H9 (cell line): ENCODE measurements around the gene BABAM1. TPM values are rescaled to one million over a fixed set of nuclear protein-coding genes. Genes with fewer than 3 reads are reported as not detected.

Experiments
- DNase-seq: peaks from one replicate; pipeline ENCODE4 v3.0.0-alpha.2; 2017
- H2AFZ ChIP-seq: one replicate; pipeline ENCODE4 v1.6.1; 2013; ENCODE audit warnings: mild to moderate bottlenecking, low read length, control low read depth, moderate library complexity
- H2AK5ac ChIP-seq: 2 replicates; pipeline ENCODE4 v1.6.1; 2013; ENCODE audit warnings: low read length, control low read depth, mixed read lengths; ENCODE audit not compliant: insufficient read length
- H2BK120ac ChIP-seq: one replicate; pipeline ENCODE4 v1.6.1; 2013; ENCODE audit warnings: low read depth, mild to moderate bottlenecking, low read length, control low read depth, inconsistent platforms; ENCODE audit not compliant: poor library complexity, severe bottlenecking
- H2BK12ac ChIP-seq: 2 replicates; pipeline ENCODE4 v1.6.1; 2013; ENCODE audit warnings: low read length, control low read depth, mixed read lengths, low read depth; ENCODE audit not compliant: insufficient read length
- H2BK15ac ChIP-seq: 2 replicates; pipeline ENCODE4 v1.6.1; 2013; ENCODE audit warnings: low read depth, low read length, control low read depth
- H2BK20ac ChIP-seq: one replicate; pipeline ENCODE4 v1.6.1; 2013; ENCODE audit warnings: low read depth, mild to moderate bottlenecking, low read length, control low read depth, inconsistent platforms; ENCODE audit not compliant: poor library complexity, severe bottlenecking
- H2BK5ac ChIP-seq: 2 replicates; pipeline ENCODE4 v1.6.1; 2013; ENCODE audit warnings: low read length, control low read depth, mixed read lengths; ENCODE audit not compliant: insufficient read length
- H3K14ac ChIP-seq: 2 replicates; pipeline ENCODE4 v1.6.1; 2013; ENCODE audit warnings: low read length, control low read depth; ENCODE audit not compliant: insufficient read depth
- H3K18ac ChIP-seq: 2 replicates; pipeline ENCODE4 v1.6.1; 2013; ENCODE audit warnings: low read depth, mild to moderate bottlenecking, mixed read lengths, low read length, control low read depth; ENCODE audit not compliant: insufficient read length
- H3K23ac ChIP-seq: 2 replicates; pipeline ENCODE4 v1.6.1; 2013; ENCODE audit warnings: low read length, control low read depth, mixed read lengths, low read depth; ENCODE audit not compliant: insufficient read length
- H3K23me2 ChIP-seq: 2 replicates; pipeline ENCODE4 v1.6.1; 2013; ENCODE audit warnings: low read depth, mild to moderate bottlenecking, mixed read lengths, low read length, control low read depth; ENCODE audit not compliant: insufficient read length, poor library complexity, severe bottlenecking
- H3K27ac ChIP-seq: 2 replicates; pipeline ENCODE4 v1.5.1; 2013; ENCODE audit warnings: low read length, control low read depth, mixed read lengths, low read depth; ENCODE audit not compliant: insufficient read length
- H3K27me3 ChIP-seq: 2 replicates; pipeline ENCODE4 v1.6.1; 2013; ENCODE audit warnings: low read length, control low read depth, inconsistent platforms; ENCODE audit not compliant: insufficient read depth
- H3K4ac ChIP-seq: 2 replicates; pipeline ENCODE4 v1.6.1; 2013; ENCODE audit warnings: low read depth, mild to moderate bottlenecking, control low read depth, inconsistent platforms, low read length, moderate library complexity
- H3K4me1 ChIP-seq: 2 replicates; pipeline ENCODE4 v1.6.1; 2013; ENCODE audit warnings: low read length, control low read depth, inconsistent platforms; ENCODE audit not compliant: insufficient read depth
- H3K4me2 ChIP-seq: 2 replicates; pipeline ENCODE4 v1.6.1; 2013; ENCODE audit warnings: low read length, control low read depth, mixed read lengths; ENCODE audit not compliant: insufficient read length, insufficient read depth
- H3K56ac ChIP-seq: 2 replicates; pipeline ENCODE4 v1.6.1; 2013; ENCODE audit warnings: low read depth, mild to moderate bottlenecking, mixed read lengths, low read length, control low read depth; ENCODE audit not compliant: insufficient read length
- H3K79me1 ChIP-seq: 2 replicates; pipeline ENCODE4 v1.6.1; 2013; ENCODE audit warnings: low read depth, mild to moderate bottlenecking, moderate library complexity, low read length, control low read depth, inconsistent platforms; ENCODE audit not compliant: insufficient read depth, poor library complexity, severe bottlenecking
- H3K79me2 ChIP-seq: 2 replicates; pipeline ENCODE4 v1.6.1; 2013; ENCODE audit warnings: low read length, control low read depth, inconsistent platforms; ENCODE audit not compliant: insufficient read depth
- H3K9ac ChIP-seq: 2 replicates; pipeline ENCODE4 v1.6.1; 2013; ENCODE audit warnings: low read length, control low read depth, mixed read lengths; ENCODE audit not compliant: insufficient read length; ENCODE audit errors: extremely low read depth
- H3K9me3 ChIP-seq: one replicate; pipeline ENCODE4 v1.6.1; 2013; ENCODE audit warnings: low read depth, low read length, inconsistent platforms; ENCODE audit not compliant: control insufficient read depth
- H3T11ph ChIP-seq: one replicate; pipeline ENCODE4 v1.6.1; 2013; ENCODE audit warnings: mild to moderate bottlenecking, low read length, control low read depth, inconsistent platforms
- H4K20me1 ChIP-seq: one replicate; pipeline ENCODE4 v1.6.1; 2013; ENCODE audit not compliant: control insufficient read depth, insufficient read length, insufficient read depth
- H4K5ac ChIP-seq: 2 replicates; pipeline ENCODE4 v1.6.1; 2013; ENCODE audit warnings: low read depth, mild to moderate bottlenecking, mixed read lengths, low read length, control low read depth; ENCODE audit not compliant: insufficient read length
- H4K8ac ChIP-seq: replicated peaks from 2 replicates; pipeline ENCODE4 v1.6.1; 2013; ENCODE audit warnings: low read length, control low read depth, mixed read lengths, low read depth; ENCODE audit not compliant: insufficient read length
- H4K91ac ChIP-seq: 2 replicates; pipeline ENCODE4 v1.6.1; 2013; ENCODE audit warnings: low read depth, mild to moderate bottlenecking, moderate library complexity, mixed read lengths, low read length, control low read depth; ENCODE audit not compliant: insufficient read length
- H3K27ac Mint-ChIP-seq, 3 experiments: 2 replicates in 2 of 3; 3 replicates in 1 of 3; pipeline ENCODE4 v1.8.0; 2020 to 2021; ENCODE audit warnings: mixed read lengths in 3 of 3, mild to moderate bottlenecking in 1 of 3, moderate library complexity in 1 of 3
- H3K27me3 Mint-ChIP-seq: 2 replicates; pipeline ENCODE4 v1.8.0; 2021; ENCODE audit warnings: low read depth, mild to moderate bottlenecking, moderate library complexity, mixed read lengths
- H3K36me3 Mint-ChIP-seq, 3 experiments: 2 replicates in 2 of 3; 3 replicates in 1 of 3; pipeline ENCODE4 v1.8.0; 2020 to 2021; ENCODE audit warnings: low read depth in 3 of 3, mixed read lengths in 3 of 3; ENCODE audit not compliant: insufficient read depth in 1 of 3
- H3K4me1 Mint-ChIP-seq, 2 experiments: 2 replicates each; pipeline ENCODE4 v1.8.0; 2020; ENCODE audit warnings: mixed read lengths in 2 of 2
- H3K4me3 Mint-ChIP-seq, 2 experiments: 2 replicates in 1 of 2; 3 replicates in 1 of 2; pipeline ENCODE4 v1.8.0; 2020 to 2021; ENCODE audit warnings: mild to moderate bottlenecking in 2 of 2, mixed read lengths in 2 of 2, moderate library complexity in 1 of 2
- H3K9me3 Mint-ChIP-seq, 2 experiments: 2 replicates in 1 of 2; 3 replicates in 1 of 2; pipeline ENCODE4 v1.8.0; 2020; ENCODE audit warnings: mild to moderate bottlenecking in 2 of 2, mixed read lengths in 2 of 2, moderate library complexity in 1 of 2
- WGBS: extraction: QIAGEN DNeasy Blood & Tissue Kit; methylation state at CpG from one replicate; pipeline ENCODE4 v1.1.7; 2013; ENCODE audit warnings: missing lambda C conversion rate, low lambda C conversion rate, mixed read lengths; ENCODE audit not compliant: insufficient read length; ENCODE audit errors: extremely low coverage; 5-methylcytosine and 5-hydroxymethylcytosine counted together
- total RNA-seq: library from RNA; stranded (reverse); gene quantifications from 2 replicates; pipeline ENCODE4 v1.2.1, GENCODE V29; 2021
- TF ChIP-seq, protein P1 (sequence below): fragments of 200-600 bp; sonication (generic); conservative IDR thresholded peaks from 3 replicates; pipeline ENCODE4 v1.8.0; 2021; ENCODE audit warnings: antibody characterized with exemption, mild to moderate bottlenecking

BABAM1 gene
- total RNA-seq, 1 experiment from 2014 or later, result 130 TPM

DNA sequence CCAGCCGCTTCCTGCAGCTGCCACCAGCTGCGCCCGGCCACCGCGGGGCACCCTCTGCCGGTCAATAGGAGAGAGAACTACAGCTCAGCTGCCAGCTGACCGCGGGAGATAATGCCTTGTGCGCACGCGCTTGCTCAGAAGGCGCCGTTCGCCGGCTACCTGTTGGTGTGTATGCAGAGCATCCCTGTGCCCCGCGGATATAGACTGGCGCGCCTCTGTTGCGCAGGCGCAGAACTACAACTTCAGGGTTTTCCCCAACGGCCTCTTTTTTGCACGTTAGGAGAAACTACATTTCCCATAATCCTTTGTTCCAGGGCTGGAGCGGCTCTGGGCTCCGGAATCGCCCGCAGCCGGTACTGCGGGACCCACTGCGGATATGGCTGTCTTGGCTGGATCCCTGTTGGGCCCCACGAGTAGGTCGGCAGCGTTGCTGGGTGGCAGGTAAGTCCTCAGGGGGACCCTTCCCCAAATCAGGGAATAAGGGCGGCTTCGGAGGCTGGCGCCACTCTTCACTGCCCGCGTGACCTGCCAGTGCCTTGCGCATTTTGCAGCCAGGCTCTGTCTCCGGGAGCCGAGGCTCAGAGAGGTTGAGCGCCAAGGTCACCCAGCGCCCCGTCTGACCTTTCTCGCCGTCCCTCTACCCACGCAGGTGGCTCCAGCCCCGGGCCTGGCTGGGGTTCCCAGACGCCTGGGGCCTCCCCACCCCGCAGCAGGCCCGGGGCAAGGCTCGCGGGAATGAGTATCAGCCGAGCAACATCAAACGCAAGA, 38.5 kb downstream of the BABAM1 start, which contains the start of gene MRPL34:
Gene MRPL34 (plus strand): TSS at position 356 of the 768 bp plus-strand sequence. CDS start 21 bp downstream, at position 377.
- Histone ChIP-seq H4K91ac (no peak within 1 kb of the TSS), H3K23me2 (peaks cover 11% of the 10 kb centered on the region), H2BK5ac (no peak within 1 kb of the TSS), H4K5ac (no peak within 1 kb of the TSS), H3K4ac (no peak within 1 kb of the TSS), H3K14ac (peak within 1 kb of the TSS; percentile 61; the same call in 1 of the 2 replicates), H3K23ac (no peak within 1 kb of the TSS), H3K27ac (peak within 1 kb of the TSS; percentile 2), H2AFZ (no peak within 1 kb of the TSS), H3K9me3 (no peaks in the 10 kb centered on the region), H3K79me2 (peaks cover 4% of the 10 kb centered on the region; the same call in 1 of the 2 replicates), H3K79me1 (peaks cover 2% of the 10 kb centered on the region), H2BK20ac (no peak within 1 kb of the TSS), H3T11ph (no peak within 1 kb of the TSS), H3K4me2 (peak within 1 kb of the TSS; percentile 76), H2BK12ac (no peak within 1 kb of the TSS), H4K20me1 (no peaks in the 10 kb centered on the region), H2BK15ac (no peak within 1 kb of the TSS), H3K56ac (no peak within 1 kb of the TSS), H3K4me1 (peaks cover 3% of the 10 kb centered on the region; the same call in 1 of the 2 replicates), H3K27me3 (no peaks in the 10 kb centered on the region), H3K9ac (peak within 1 kb of the TSS; percentile 66), H2AK5ac (no peak within 1 kb of the TSS), H3K18ac (peak within 1 kb of the TSS; percentile 2), H4K8ac (no peak within 1 kb of the TSS), H2BK120ac (no peak within 1 kb of the TSS)
- Mint-ChIP-seq H3K9me3 (no peaks in the 10 kb centered on the region), H3K27me3 (no peaks in the 10 kb centered on the region; the same call in 1 of the 2 replicates), H3K4me1 (peaks cover 30 to 44% of the 10 kb centered on the region in 2 experiments), H3K4me3 (peak within 1 kb of the TSS; percentile 75 to 97), H3K36me3 (peaks cover 3 to 7% (median 7%) of the 10 kb centered on the region in 3 experiments; a peak in 6 of 7 replicates), H3K27ac (peak within 1 kb of the TSS; percentile 89 to 96 (median 89))
- TF ChIP-seq, protein P1, sequence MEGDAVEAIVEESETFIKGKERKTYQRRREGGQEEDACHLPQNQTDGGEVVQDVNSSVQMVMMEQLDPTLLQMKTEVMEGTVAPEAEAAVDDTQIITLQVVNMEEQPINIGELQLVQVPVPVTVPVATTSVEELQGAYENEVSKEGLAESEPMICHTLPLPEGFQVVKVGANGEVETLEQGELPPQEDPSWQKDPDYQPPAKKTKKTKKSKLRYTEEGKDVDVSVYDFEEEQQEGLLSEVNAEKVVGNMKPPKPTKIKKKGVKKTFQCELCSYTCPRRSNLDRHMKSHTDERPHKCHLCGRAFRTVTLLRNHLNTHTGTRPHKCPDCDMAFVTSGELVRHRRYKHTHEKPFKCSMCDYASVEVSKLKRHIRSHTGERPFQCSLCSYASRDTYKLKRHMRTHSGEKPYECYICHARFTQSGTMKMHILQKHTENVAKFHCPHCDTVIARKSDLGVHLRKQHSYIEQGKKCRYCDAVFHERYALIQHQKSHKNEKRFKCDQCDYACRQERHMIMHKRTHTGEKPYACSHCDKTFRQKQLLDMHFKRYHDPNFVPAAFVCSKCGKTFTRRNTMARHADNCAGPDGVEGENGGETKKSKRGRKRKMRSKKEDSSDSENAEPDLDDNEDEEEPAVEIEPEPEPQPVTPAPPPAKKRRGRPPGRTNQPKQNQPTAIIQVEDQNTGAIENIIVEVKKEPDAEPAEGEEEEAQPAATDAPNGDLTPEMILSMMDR, result peak; percentile 78
- peak; percentile 100 for DNase-seq
- WGBS, result no CpG with 5 or more reads among the region's 55 CpGs
